ENCODE results near the gene SH2B3.
"Not testable (repeated sequence)": the region's sequence is repeated elsewhere in the genome, so short reads cannot be mapped to it uniquely, and the experiment has no call there.

SH2B3 gene

GRCh38 chr12:111445726-111446581, 40.2 kb downstream of the SH2B3 start:
- no peak for DNase-seq

DNA sequence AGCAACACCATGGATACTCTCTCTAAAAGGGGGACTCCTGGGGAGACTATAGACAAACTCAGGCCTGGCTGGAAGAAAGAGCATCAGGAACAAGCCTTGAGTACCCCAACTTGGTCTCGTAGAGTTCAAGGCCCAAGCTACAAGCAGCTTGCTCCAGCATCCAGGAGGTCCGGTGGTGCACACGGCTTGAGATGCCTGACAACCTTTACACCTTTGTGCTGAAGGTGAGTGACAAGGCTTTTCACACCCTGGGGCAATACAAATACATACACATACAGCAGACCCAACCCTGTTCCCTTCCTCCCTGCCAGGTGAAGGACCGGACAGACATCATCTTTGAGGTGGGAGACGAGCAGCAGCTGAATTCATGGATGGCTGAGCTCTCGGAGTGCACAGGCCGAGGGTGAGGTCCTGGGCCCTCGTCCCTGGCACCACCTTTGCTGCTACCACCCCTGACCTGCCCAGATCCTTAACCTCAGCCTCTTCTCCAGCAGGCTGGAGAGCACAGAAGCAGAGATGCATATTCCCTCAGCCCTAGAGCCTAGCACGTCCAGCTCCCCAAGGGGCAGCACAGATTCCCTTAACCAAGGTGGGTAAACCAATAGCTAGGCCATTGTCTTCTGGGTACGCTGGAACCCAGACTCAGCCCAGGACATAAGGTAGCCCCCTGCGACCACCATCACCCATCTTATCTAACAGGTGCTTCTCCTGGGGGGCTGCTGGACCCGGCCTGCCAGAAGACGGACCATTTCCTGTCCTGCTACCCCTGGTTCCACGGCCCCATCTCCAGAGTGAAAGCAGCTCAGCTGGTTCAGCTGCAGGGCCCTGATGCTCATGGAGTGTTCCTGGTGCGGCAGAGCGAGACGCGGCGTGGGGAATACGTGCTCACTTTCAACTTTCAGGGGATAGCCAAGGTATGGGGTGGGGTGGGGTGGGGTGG, 41.2 kb downstream of the SH2B3 start:
- no peak for DNase-seq

DNA sequence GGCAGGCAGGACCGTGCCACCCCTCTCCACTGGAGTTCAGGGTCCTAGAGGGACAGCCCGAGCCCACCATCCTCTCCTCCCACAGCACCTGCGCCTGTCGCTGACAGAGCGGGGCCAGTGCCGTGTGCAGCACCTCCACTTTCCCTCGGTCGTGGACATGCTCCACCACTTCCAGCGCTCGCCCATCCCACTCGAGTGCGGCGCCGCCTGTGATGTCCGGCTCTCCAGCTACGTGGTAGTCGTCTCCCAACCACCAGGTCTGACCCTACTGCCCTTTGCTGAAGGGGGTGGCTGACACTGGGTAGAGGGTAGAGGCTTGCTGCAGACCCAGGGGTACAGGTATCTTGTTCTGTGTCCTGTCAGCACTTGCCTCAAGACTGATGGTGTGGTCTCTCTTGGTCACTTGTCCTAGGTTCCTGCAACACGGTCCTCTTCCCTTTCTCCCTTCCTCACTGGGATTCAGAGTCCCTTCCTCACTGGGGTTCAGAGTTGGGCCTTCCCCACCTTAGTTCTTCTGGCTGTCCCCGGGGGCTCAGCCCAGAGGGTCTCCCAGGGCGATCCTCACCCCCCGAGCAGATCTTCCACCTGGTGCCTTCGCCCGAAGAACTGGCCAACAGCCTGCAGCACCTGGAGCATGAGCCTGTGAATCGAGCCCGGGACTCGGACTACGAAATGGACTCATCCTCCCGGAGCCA, 42.0 kb downstream of the SH2B3 start:
- DNase-seq: no peak

- no peak for DNase-seq
Measured at GRCh38 chr12:111448266-111448830, 42.6 kb downstream of the SH2B3 start.

GRCh38 chr12:111448846-111449790, 43.4 kb downstream of the SH2B3 start:
- no peak for DNase-seq

DNA sequence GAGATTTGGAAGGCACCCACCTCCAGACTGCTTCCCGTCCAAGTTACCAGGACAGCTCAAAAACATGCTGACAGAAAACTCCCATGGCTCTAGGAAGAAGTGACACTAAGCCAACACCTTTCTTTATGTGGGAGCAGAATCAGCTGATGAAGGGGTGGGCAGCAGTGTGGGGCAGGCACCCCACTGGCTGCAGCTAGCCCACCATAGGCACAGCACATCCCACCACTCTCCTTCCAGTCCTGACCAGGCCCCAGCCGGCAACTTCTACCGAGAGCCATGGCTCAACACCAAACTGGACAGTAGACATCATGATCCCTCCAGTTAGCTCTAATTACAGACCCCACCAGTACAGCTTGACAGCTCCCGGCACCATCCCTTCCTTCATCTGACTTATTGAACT, 45.0 kb downstream of the SH2B3 start:
- no peak for DNase-seq

- DNase-seq: no peak
Measured at GRCh38 chr12:111451232-111451631, 45.5 kb downstream of the SH2B3 start.

GRCh38 chr12:111451649-111452129, 46.0 kb downstream of the SH2B3 start:
- DNase-seq: no peak

- DNase-seq: no peak
Measured at GRCh38 chr12:111453071-111453989, 47.6 kb downstream of the SH2B3 start.

DNA sequence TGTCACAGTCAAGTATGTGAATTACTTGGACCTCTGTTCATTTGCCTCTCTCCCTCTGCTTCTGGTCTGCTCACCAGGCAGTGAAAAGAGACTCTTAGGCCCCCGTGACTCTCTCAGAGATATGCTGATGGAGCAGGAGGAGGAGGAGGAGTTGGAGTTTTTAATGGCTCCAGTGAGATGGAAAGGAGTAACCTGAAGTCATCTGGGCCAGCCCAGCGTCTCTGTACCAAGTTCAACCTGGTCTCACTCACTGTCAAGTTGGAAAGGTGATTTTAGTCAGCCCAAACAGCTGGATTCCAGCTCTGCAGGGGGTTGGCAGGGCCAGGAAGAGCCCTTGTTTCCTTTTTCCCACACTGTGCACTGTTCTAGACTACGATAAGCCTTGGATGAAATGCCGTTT, 48.6 kb downstream of the SH2B3 start:
- DNase-seq: no peak

- DNase-seq: no peak
Measured at GRCh38 chr12:111454716-111455447, 49.2 kb downstream of the SH2B3 start.

GRCh38 chr12:111455448-111456320, 50.0 kb downstream of the SH2B3 start:
- DNase-seq: no peak

GRCh38 chr12:111457071-111457470, 51.3 kb downstream of the SH2B3 start:
- no peak for DNase-seq

- no peak for DNase-seq
Measured at GRCh38 chr12:111457577-111457976, 51.9 kb downstream of the SH2B3 start.

- no peak for DNase-seq
Measured at GRCh38 chr12:111458546-111459172, 52.9 kb downstream of the SH2B3 start.

- not testable (repeated sequence) for DNase-seq
Measured at GRCh38 chr12:111460111-111460510, 54.4 kb downstream of the SH2B3 start.

- DNase-seq: no peak
Measured at GRCh38 chr12:111462210-111462769, 56.6 kb downstream of the SH2B3 start.
